ENCODE measurements around the gene PCK2. TPM values are rescaled to one million over a fixed set of nuclear protein-coding genes. Genes with fewer than 3 reads are reported as not detected.

The PCK2 gene
- total and polyA plus RNA-seq, 2 of the 13 experiments (the other 11 are each of a cell fraction or from before 2014, with no cell fraction given), result 129 to 272 TPM

GRCh38 chr14:24051789-24052655 lies 42.1 kb upstream of the PCK2 start, which contains the start of gene CARMIL3 (continued):
- TF ChIP-seq ZNF609 (CRISPR knock-in tag; IDR thresholded peaks at IDR 0.05; ENCODE audit: borderline replicate concordance) (no peak), ZNF691 (CRISPR knock-in tag; IDR thresholded peaks at IDR 0.05; ENCODE audit: borderline replicate concordance, low read depth) (peak; percentile 74), PRDM4 (CRISPR knock-in tag; IDR thresholded peaks at IDR 0.05; ENCODE audit: borderline replicate concordance) (peak; percentile 88), DBP (CRISPR knock-in tag; IDR thresholded peaks at IDR 0.05; ENCODE audit: not compliant biosample characterization) (no peak), JUN (CRISPR knock-in tag; IDR thresholded peaks at IDR 0.05) (peak; percentile 69; the same call in 1 of the 2 replicates), TFDP1 (CRISPR knock-in tag; IDR thresholded peaks at IDR 0.05; ENCODE audit: borderline replicate concordance) (peak; percentile 91), KDM5B (CRISPR knock-in tag; IDR thresholded peaks at IDR 0.05; ENCODE audit: borderline replicate concordance) (peak; percentile 89; the same call in 1 of the 2 replicates), ATF5 (CRISPR knock-in tag; IDR thresholded peaks at IDR 0.05; ENCODE audit: low read depth) (peak; percentile 67; the same call in 1 of the 2 replicates), STAG1 (CRISPR knock-in tag; IDR thresholded peaks at IDR 0.05) (peak; percentile 14; the same call in 1 of the 2 replicates), TFDP2 (CRISPR knock-in tag; IDR thresholded peaks at IDR 0.05) (peak; percentile 80), HDAC1 (CRISPR knock-in tag; IDR thresholded peaks at IDR 0.05) (no peak; the same call in none of the 2 replicates), SRSF9 (IDR thresholded peaks at IDR 0.05; ENCODE audit: borderline replicate concordance, insufficient read depth, low read depth, low read length, poor library complexity, severe bottlenecking) (no peak), SCMH1 (CRISPR knock-in tag; IDR thresholded peaks at IDR 0.05; ENCODE audit: borderline replicate concordance) (no peak)
